ENCODE results near the gene RGS6.

The RGS6 gene

DNA sequence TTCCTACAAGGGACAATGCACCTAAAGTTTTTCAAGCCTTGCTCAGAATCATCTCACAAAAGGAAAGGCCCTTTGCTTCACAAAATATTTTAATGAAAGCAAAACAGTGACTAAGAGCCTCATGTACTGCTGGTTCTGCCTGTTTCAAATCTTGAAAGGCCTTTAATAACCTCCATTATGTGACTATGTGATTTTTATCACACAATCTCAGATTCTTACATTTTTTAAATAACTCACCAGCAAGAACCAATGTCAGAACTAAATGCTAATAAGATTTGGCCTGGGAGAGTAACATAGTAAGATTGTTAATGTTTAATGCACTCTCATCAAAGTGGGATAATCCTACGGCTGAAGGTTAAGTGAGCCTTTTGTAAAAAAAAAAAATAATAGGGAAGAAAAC lies 378.9 kb downstream of the RGS6 start:
- no peak for DNase-seq (ENCODE audit: low spot score)

DNA sequence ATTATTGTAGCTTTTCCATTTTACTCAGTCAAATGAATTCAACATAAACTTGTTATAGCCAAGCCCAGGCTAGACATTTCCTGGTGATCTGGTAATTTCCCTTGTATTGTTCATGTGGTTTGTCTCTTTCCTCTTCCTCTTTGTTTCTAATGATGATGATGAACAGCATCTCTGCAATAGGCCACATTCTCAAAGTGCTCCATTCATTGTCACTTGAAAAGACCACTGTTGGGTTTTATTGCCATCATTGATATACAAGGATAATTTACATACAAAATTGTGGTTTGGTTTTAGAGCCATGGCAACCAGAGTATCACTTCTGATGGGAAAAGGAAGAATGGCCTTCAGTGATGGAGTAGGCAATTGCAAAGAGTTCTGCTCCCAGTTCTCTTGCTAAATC lies 379.3 kb downstream of the RGS6 start:
- no peak for DNase-seq (ENCODE audit: low spot score)

DNA sequence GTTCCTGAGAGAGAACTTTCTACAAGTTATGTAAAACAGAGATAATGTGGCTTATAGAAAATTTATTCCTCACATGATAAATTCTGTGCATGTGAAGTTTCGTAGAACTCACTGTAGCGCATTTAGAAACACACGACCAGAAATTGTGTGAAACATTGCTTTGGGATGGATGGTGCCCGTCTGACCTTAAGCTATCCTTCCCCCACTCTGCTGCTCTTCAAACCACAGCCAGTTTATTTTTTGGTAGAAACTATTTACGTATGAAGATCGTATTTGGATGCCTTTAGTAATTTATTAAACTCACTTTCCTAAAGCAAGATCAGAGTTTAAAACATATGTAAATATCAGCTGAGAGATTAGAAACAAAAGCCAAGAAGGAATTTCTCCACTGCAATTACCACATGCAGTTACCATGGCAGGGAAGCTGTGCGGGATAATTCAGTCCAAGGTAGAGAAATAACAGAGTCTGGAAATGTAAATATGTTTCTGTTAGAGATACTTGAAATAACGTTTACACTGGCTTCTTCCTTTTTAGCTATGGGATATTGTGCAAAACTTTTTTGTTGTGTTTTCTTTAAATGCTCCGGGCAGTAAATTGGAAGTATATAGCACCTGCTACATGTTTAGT lies 382.7 kb downstream of the RGS6 start:
- no peak for DNase-seq (ENCODE audit: low spot score)

DNA sequence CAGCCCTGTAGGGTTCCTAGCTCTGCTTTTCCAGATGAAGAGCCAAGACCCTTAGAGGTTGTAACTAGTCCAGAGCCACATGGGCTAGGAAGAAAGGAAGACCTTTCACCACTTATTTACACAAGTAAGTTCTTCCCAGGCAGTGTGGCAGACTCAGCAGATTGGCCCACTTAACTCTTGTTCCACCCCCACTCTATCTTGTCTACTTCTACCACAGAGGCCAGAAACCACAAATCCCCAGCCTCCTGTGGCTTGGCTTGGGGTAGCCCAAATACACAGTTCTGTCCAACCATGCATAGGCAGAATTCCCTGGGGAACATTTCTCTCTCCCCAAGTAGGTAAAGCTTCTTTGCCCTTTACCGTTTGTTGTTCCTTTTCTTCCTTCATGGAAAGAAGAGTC lies 383.5 kb downstream of the RGS6 start:
- DNase-seq (ENCODE audit: low spot score), result no peak

GRCh38 chr14:72318648-72319047 lies 386.4 kb downstream of the RGS6 start:
- no peak for DNase-seq (ENCODE audit: low spot score)

DNA sequence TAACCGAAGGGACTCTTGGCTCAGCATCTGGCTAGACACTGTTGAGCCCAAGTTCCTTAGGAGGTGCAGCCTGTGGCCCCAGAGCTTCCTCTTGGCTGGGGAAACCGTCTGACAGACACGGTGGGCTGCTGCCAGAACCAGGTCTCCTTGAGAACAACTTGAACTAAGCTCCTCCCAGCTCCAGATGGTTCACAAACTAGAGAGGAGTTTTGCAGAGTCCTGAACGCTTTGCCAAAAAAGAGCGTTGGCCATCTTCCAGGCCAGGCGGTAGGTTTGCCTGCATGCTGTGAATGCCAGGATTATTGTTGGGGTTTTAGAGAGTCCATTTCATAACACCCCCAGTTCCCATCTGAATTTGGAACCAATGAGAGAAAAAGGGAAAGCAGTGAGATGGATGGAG lies 399.8 kb downstream of the RGS6 start:
- no peak for DNase-seq (ENCODE audit: low spot score)

DNA sequence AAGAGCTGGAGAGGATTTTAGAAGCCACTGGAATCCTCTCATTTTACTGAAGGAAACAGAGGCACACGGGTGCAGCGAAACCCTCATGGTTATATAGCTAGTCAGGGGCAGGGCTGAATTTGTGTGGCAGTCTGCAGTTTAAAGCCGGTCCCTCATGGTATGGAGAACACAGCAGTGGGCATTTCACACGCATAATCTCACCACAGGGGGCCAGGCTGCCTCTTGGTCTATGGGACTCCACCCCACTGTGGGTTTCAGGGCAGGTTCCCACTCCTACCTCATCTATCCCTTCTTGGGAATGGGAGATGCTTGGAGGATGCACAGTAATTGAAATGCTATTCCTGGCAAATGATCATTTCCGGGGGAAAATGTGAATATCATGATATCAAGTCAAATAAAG lies 400.6 kb downstream of the RGS6 start:
- no peak for DNase-seq (ENCODE audit: low spot score)

- DNase-seq (ENCODE audit: low spot score), result no peak
Observed at GRCh38 chr14:72333357-72333756, 401.1 kb downstream of the RGS6 start.

- DNase-seq (ENCODE audit: low spot score), result no peak
Observed at GRCh38 chr14:72336311-72336980, 404.2 kb downstream of the RGS6 start.

DNA sequence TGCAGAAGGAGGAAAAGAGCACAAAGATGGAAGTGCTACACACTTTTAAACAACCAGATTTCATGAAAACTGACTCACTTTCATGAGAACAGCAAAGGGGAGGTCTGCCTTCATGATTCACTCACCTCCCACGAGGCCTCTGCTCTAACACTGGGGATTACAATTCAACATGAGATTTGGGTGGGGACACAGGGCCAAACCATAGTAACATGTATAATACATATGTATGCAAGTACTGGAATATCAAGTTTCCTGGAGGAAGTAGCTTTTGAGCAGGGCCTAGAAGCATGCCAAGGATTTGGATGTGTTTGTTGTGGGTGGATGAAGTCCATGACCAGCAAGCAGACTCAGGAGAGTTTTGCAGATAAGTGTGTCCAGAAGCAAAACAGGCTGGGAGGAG lies 409.0 kb downstream of the RGS6 start:
- DNase-seq (ENCODE audit: low spot score), result no peak

- DNase-seq (ENCODE audit: low spot score), result no peak
Observed at GRCh38 chr14:72341686-72342085, 409.5 kb downstream of the RGS6 start.

GRCh38 chr14:72347118-72347517 lies 414.9 kb downstream of the RGS6 start:
- DNase-seq (ENCODE audit: low spot score), result no peak

DNA sequence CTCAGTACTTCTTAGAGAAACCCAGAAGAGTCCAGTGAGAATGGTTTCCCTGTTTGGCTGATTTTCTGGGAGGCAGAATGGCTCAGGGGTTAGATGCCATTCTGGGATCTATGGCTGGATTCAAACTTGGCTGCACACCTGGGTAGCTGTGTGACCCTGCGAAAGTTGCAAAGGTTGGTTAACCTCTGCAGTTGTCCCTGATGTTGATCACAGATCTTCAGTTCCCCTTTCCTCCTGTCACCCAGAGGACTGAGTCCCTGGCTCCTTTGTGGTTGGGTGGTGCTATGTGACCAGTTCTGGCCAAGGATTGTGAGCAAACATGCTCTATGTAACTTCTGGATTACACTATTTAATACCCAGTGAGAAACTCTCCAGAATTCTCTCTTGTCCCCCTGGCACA lies 418.0 kb downstream of the RGS6 start:
- DNase-seq (ENCODE audit: low spot score), result no peak

DNA sequence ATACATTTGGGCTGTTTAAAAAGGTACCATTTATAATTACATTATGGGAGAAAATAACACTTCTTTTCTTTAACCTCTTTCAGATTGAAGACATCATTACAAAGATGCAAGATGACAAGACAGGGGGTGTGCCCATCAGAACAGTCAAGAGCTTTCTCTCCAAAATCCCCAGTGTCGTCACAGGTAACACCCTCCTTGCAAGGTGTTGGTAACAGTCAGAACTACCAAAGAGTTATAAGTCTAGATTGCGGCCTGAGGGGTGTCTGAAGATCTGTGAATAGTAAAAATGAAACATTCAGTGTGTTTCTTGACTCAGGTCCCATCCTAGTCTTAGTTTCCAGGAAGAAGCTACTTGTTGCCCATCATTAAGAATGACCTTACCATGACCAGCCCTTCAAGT lies 419.8 kb downstream of the RGS6 start:
- no peak for DNase-seq (ENCODE audit: low spot score)

GRCh38 chr14:72366619-72367018 lies 434.4 kb downstream of the RGS6 start:
- DNase-seq (ENCODE audit: low spot score), result no peak

DNA sequence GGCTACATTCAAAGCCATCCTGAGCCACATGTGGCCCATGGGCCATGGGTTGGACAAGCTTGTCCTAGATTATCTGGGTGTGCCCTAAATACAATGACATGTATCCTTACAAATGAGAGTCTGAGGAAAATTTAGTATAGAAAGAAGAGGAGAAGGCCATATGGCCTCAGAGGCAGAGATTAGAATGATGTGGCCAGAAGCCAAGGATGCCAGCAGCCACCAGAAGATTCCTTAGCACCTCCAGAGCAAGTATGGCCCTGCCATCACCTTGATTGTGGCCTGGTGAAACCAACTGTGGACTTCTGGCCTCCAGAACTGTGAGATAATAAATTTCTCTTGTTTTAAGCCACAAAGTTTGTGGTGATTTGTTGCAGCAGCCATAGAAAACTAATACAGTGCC lies 436.9 kb downstream of the RGS6 start:
- no peak for DNase-seq (ENCODE audit: low spot score)

DNA sequence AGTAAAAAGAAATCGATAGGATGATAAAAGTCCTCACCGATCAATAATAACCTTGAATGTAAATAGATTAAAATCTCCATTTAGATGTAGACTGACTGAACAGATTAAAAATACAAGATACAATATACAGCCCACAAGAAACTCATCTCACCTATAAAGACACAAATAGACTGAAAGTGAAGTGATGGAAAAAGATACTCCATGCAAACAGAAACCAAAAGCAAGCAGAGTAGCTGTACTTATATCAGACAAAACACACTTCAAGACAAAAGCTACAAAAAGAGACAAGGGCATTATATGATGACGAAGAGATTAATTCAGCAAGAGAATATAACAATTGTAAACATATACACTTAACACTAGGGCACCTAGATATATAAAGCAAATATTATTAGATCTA lies 444.8 kb downstream of the RGS6 start:
- no peak for DNase-seq (ENCODE audit: low spot score)

DNA sequence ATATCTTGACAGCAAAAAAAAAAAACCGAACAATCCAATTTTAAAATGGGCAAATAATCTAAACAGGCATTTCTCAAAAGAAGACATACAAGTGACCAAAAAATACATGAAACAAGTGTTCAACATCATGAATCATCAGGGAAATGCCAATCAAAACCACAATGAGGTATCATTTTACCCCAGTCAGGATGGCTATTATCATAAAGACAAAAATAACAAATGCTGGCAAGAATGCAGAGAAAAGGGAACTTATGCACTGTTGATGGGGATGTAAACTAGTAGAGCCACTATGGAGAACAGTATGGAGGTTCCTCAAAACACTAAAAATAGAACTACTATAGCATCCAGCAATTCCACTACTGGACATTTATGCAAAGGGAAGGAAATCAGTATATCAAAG lies 448.2 kb downstream of the RGS6 start:
- DNase-seq (ENCODE audit: low spot score), result no peak

GRCh38 chr14:72383865-72384264 lies 451.6 kb downstream of the RGS6 start:
- no peak for DNase-seq (ENCODE audit: low spot score)

DNA sequence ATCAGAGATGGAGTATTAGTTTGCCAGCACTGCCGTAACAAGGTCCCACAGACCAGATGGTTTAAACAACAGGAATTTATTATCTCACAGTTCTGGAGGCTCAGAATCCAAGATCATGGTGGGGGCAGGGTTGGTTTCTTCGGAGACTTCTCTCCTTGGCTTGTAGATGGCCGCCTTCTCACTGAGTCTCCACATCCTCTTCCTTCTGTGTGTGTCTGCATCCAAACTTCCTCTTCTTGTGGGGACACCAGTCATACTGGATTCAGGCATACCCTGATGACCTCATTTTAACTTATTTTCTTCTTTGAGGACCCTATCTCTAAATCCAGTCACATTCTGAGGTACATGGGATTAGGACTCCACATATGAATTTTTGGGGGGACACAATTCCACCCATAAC lies 455.5 kb downstream of the RGS6 start:
- DNase-seq (ENCODE audit: low spot score), result no peak

- no peak for DNase-seq (ENCODE audit: low spot score)
Observed at GRCh38 chr14:72389200-72389599, 457.0 kb downstream of the RGS6 start.

GRCh38 chr14:72401101-72401625 lies 468.9 kb downstream of the RGS6 start:
- DNase-seq (ENCODE audit: low spot score), result no peak

DNA sequence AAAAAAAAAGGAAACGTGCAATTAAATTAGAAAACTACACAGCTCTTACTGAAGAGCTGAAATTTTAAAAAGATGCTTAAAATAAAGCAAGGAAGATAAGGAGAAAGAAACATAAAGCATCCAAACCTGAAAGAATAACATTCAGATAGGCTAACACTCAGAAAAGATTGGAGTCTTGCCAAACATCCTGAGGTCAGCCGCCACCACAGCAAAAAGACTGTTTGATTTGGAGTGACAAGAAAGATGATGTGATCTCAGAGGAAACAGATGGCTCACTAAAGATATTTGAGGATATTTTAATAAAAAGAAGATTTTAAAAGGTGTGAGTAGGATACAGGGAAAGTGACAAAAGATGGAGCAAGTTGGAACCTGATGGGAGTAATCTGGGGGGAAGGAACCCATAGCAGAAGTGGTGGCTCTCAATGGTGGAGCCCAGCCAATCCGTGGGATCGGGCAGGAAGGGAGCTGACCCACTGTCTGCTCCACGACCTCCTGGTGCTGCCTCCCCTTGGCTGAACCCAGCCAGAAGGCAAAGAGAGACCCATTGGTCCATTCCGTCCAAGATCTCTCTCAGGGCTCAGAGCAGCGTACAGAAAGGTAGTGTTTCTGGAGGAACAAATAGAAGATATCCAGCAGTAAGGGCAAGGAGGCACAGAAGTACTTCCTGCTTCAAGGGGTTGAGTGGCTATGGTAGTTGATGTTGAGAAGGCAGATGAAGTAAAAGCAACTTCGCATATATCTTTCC lies 469.6 kb downstream of the RGS6 start:
- DNase-seq (ENCODE audit: low spot score), result no peak
